AG04450 (cell line): Measurements from ENCODE around the gene DACT1. TPM values are rescaled to one million over a fixed set of nuclear protein-coding genes. Genes with fewer than 3 reads are reported as not detected.

Experiments used
- CTCF ChIA-PET: fragments of 300-600, 350-600 bp; formaldehyde crosslinking; extraction: SDS; loops from one replicate; lab custom pipeline; 2022; ENCODE audit warnings: antibody characterized with exemption, inconsistent platforms; lab: Charles Lee
- POLR2A ChIA-PET: fragments of 350-600 bp; formaldehyde crosslinking; extraction: SDS; loops from one replicate; lab custom pipeline; 2021; ENCODE audit warnings: antibody characterized with exemption, inconsistent platforms; lab: Yijun Ruan, JAX
- DNase-seq: peaks from one replicate; pipeline ENCODE4 v3.0.0-alpha.2; 2011; ENCODE audit warnings: low read depth, low spot score
- H3K27ac ChIP-seq: one replicate; pipeline ENCODE4 v1.5.1; 2012; ENCODE audit warnings: low read depth, low read length, control low read depth
- H3K27me3 ChIP-seq: one replicate; pipeline ENCODE4 v1.6.0; 2012; ENCODE audit warnings: low read length; ENCODE audit not compliant: control insufficient read depth, insufficient read depth
- H3K4me3 ChIP-seq: 2 replicates; pipeline ENCODE4 v1.5.1; 2011; ENCODE audit warnings: mild to moderate bottlenecking, low read depth, low read length, control low read depth
- H3K9me3 ChIP-seq: 2 replicates; pipeline ENCODE4 v1.5.1; 2012; ENCODE audit warnings: low read length; ENCODE audit not compliant: control insufficient read depth, insufficient read depth
- polyA plus RNA-seq: library from polyadenylated mRNA; depleted of rRNA; stranded (reverse); fragments of >200 nt; gene quantifications from 2 replicates; pipeline ENCODE4 v1.2.3, GENCODE V29; 2011
- TF ChIP-seq, protein P1 (sequence below): IDR thresholded peaks from 2 replicates; pipeline ENCODE4 v1.5.1; 2011; ENCODE audit warnings: low read depth, low read length, control low read depth, inconsistent platforms

DACT1 gene
- polyA plus RNA-seq, 1 experiment = 6.1 TPM

DNA sequence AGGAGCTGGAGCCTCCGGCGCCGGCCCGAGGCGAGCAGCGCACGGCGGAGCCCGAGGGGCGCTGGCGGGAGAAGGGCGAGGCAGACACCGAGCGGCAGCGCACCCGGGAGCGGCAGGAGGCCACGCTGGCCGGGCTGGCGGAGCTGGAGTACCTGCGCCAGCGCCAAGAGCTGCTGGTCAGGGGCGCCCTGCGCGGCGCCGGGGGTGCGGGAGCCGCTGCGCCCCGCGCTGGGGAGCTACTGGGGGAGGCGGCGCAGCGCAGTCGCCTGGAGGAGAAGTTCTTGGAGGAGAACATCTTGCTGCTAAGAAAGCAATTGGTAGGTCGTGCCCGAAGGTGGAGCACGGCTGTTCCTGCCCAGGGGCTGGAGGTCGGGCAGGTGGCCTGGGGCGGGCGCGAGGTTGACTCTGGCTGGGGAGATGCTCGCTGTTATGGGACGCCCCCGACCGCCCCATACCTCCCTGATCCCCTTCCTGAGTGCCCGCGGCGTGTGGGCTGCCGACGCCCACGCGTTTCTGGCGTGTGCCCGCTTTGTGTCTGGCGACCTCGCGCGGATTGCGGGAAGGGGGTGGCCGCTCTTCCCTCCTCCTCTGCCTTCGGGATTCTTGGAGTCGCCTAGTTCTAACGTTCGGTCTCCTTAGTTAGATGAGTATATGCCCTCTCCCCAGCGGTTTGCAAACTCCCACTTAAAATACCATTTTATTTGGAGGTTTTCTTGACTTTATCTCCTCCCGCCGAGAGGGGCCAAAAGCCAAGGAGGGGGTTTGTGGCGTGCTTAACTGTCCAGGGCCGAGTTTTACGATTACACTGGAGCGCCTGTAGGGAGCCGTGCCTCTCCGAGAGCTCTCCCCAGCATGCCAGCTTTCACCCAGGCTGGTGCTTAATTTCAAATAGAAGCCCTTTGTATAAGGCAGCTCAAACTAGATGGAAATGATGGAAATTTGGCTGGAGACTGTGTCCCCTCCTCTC, 752 bp downstream of the DACT1 start:
- peak overlapping the region; percentile 77 for H3K4me3 ChIP-seq
- peak overlapping the region; percentile 41 for H3K27ac ChIP-seq
- POLR2A ChIA-PET = interaction anchor here (0.7 to 2.0 kb wide), 4 partner anchors 93 to 225 kb away, joined by 3 to 9 read pairs (median 5); no protein-coding TSS in a partner anchor
- no peaks in the 10 kb centered on the region for H3K27me3 ChIP-seq
- TF ChIP-seq, protein P1, sequence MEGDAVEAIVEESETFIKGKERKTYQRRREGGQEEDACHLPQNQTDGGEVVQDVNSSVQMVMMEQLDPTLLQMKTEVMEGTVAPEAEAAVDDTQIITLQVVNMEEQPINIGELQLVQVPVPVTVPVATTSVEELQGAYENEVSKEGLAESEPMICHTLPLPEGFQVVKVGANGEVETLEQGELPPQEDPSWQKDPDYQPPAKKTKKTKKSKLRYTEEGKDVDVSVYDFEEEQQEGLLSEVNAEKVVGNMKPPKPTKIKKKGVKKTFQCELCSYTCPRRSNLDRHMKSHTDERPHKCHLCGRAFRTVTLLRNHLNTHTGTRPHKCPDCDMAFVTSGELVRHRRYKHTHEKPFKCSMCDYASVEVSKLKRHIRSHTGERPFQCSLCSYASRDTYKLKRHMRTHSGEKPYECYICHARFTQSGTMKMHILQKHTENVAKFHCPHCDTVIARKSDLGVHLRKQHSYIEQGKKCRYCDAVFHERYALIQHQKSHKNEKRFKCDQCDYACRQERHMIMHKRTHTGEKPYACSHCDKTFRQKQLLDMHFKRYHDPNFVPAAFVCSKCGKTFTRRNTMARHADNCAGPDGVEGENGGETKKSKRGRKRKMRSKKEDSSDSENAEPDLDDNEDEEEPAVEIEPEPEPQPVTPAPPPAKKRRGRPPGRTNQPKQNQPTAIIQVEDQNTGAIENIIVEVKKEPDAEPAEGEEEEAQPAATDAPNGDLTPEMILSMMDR = peak; percentile 20; the same call in 1 of the 2 replicates
- H3K9me3 ChIP-seq = no peaks in the 10 kb centered on the region; the same call in 1 of the 2 replicates
- DNase-seq = no peak
- CTCF ChIA-PET = interaction anchor here (0.7 to 6.4 kb wide), 14 partner anchors 13 to 486 kb away, joined by 3 to 81 read pairs (median 6); no protein-coding TSS in a partner anchor

DNA sequence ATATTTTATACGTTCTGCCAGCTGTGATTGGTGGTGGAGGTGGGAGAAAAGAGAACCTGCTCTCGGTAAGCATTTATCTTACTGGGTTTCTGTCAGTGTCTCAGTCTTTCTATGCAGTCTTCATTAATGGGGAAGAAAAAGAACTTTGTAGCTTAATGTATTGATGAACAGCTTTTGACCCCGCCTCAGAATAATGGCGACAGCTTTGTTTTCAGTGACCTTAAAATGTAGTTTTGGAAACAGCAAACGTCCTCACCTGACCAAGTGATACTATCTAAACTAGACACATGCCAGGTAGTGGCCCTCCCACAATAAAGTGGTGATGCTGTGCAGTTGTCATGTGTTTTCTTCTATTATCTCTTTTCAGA, 1.4 kb downstream of the DACT1 start:
- ChIA-PET CTCF (interaction anchor here (0.6 to 6.4 kb wide), 15 partner anchors 12 to 612 kb away, joined by 3 to 81 read pairs (median 5); no protein-coding TSS in a partner anchor), POLR2A (interaction anchor here (0.7 to 1.7 kb wide), 4 partner anchors 93 to 224 kb away, joined by 3 to 7 read pairs (median 3); no protein-coding TSS in a partner anchor)
- Histone ChIP-seq H3K9me3 (no peaks in the 10 kb centered on the region; the same call in 1 of the 2 replicates), H3K27ac (no peak overlapping the region), H3K4me3 (peak overlapping the region; percentile 77), H3K27me3 (no peaks in the 10 kb centered on the region)
- no peak for DNase-seq
- TF ChIP-seq, protein P1 = no peak

DNA sequence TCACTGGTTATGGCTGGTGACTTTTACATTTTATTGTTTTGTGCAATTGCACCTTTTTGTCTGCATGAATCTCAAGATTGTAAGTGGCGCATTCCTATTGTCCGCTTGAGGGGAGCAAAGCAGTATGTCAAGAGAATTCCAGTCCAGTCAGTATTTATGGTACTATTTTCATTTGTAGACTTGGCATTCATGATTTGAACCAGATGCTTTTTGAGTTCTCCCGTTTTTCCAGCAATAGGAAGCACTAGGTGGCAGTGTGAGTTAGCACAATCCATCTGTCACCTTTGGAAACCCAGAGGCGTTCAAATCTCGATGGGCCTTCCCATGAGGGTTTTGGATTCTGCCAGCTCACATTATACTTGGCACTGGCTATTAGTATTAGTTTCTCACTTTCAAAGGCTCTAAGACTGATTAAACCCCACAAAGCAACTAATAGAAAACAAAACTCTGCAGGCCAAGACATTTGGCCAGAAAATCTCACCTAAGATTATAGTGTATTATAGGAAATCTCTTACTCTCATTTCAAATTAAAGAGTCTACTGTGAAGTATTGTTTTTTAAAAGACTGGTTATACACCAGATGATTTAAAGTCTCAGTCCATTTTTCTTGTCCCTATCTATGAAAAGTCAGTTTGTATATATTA, 2.2 kb downstream of the DACT1 start:
- CTCF ChIA-PET = interaction anchor here (0.6 to 6.4 kb wide), 10 partner anchors 22 to 612 kb away, joined by 3 to 81 read pairs (median 6); no protein-coding TSS in a partner anchor
- no peaks in the 10 kb centered on the region for H3K27me3 ChIP-seq
- peak overlapping the region; percentile 77 for H3K4me3 ChIP-seq
- TF ChIP-seq, protein P1 = peak; percentile 80
- H3K9me3 ChIP-seq = no peaks in the 10 kb centered on the region; the same call in 1 of the 2 replicates
- DNase-seq = peak; percentile 49
- no peak overlapping the region for H3K27ac ChIP-seq
- POLR2A ChIA-PET = interaction anchor here (0.9 to 1.2 kb wide), 2 partner anchors 98 to 138 kb away, joined by 3 to 7 read pairs; no protein-coding TSS in a partner anchor

DNA sequence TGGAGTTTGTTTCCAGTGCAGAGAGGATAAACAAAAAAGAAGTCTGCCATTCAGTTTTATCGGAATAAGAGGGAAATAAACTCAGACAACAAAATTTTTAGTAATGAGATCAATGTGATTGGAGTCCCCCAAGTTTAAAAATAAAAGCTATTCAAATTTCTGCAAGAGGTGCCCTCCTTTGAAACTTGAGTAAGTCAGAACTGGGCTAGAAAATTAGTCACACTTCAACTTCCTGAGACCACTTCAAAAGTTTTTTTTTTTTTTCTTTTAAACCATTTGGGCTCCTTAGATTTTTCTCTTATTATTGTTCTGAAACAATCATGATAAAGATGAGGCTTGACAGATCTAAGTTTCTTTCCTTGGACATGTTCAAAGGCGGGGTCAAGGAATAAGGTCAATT, 3.2 kb downstream of the DACT1 start:
- TF ChIP-seq, protein P1 = no peak
- ChIA-PET CTCF (interaction anchor here (0.6 to 3.0 kb wide), 9 partner anchors 34 to 484 kb away, joined by 3 to 10 read pairs (median 4); no protein-coding TSS in a partner anchor), POLR2A (no interaction called here)
- Histone ChIP-seq H3K9me3 (peaks cover 3% of the 10 kb centered on the region; the same call in 1 of the 2 replicates), H3K27me3 (no peaks in the 10 kb centered on the region), H3K4me3 (no peak overlapping the region), H3K27ac (no peak overlapping the region)
- DNase-seq = no peak
